GM08714 (cell line): ENCODE data around the gene GRK1.

Experiments used
- H3K4me3 ChIP-seq: fragments of 200-500 bp; sonication (Bioruptor generic); 2 replicates; pipeline ENCODE4 v1.5.1; 2014; ENCODE audit warnings: mild to moderate bottlenecking, low read length, inconsistent platforms
- ZNF274 ChIP-seq: IDR thresholded peaks from 2 replicates; pipeline ENCODE4 v1.6.1; 2012; ENCODE audit warnings: mild to moderate bottlenecking, low read depth, low read length

GRK1 gene

DNA sequence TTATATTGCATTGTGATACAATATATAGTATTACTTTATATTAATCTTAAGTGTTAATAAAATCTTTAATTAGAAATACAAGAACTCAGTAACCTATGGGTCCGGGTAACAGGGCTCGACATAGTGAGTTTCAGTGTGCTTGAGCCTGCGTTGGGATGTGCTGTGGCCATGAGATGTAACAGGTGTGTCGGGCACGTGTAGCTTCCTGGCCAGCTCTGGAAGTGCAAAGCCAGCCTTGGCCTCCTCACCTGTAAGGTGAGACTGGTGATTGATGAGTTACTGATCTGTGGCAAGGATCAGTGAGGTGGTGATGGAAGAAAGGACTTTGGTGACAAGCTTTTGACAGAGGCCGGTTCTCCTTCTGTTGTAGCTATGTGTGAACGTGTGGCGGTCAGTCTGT, 28.2 kb upstream of the GRK1 start:
- no peak for TF ChIP-seq ZNF274
- no peak overlapping the region for H3K4me3 ChIP-seq

DNA sequence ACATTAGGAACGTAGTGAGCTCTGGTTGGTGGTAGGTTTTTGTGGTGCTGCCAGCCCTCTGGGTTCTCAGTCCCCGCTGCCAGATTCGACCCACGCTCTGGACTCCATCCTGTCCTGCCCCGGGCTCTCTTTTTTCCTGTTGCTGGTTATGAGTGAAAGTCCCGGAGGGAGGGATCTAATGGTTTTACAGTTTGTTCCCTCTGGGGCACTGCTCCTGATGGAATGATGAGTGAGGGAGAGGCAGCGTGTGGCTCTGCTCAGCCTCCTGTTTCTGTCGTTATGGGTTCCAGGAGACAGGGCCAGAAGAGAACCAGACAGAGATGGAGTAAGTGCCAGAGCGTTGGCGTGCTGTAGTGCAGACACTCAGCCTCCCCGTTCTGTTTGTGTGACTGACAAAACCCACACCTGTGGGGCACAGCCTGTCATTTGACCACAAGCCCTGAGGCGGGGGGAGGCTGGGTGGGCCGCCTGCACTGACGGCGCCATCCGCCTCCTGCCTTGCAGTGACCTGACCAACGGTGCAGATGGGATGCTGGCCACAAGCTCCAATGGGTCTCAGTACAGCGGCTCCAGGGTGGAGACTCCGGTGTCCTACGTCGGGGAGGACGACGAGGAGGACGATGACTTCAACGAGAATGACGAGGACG, 27.3 kb upstream of the GRK1 start:
- TF ChIP-seq ZNF274 = no peak
- H3K4me3 ChIP-seq = no peak overlapping the region

DNA sequence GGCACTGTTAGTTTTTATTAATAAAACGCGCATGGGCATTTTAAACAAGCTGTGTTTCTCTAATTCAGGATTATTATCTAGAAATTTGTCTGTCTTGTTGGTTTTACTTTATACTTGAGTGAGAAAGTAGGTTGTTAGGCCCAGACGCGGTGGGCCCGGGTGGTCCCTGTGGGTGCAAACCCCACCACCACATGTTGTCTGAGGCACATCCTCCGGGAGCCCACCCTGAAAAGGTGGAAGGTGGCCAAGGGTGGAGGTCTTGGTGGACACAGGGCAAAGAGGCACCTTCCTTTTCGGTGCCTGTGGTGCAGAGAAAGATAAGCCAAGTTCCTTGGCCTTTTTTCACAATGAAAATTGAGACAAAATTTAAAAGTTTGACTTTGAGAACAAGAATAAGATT, 25.6 kb upstream of the GRK1 start:
- no peak for TF ChIP-seq ZNF274
- no peak overlapping the region for H3K4me3 ChIP-seq

DNA sequence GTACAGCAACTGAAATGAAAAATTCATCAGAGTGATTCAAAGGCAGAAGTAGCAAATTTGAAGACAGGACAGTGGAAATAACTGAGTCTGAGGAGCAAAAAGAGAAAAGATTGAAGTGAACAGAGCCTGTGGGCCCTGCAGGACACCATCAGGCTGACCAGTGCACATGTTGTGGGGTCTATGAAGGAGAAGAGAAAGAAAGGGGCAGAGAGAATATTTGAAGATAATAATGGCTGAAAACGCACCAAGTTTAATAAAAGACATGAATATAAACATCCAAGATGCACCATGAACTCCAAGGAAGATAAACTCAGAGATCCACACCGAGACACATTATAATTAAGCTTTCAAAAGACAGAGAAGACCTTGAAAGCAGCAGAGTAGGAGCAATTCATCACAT, 24.5 kb upstream of the GRK1 start:
- no peak overlapping the region for H3K4me3 ChIP-seq
- TF ChIP-seq ZNF274 = no peak

DNA sequence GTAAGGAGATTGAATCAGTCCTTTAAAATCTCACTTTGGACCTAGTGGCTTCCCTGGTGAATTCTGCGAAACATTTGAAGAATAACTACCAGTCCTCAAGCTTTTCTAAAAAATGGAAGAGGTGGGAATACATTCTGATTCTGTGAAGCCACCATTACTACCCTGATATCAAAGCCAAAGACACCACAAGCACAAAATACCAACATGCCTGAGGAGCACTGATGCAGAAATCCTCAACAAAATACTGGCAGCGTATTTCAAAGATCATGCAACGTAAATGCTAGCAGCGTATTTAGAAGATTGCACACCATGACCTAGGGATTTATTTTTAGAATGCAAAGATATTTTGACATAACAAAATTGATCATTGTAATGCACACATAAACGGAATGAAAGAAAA, 23.4 kb upstream of the GRK1 start:
- H3K4me3 ChIP-seq = no peak overlapping the region
- no peak for TF ChIP-seq ZNF274

DNA sequence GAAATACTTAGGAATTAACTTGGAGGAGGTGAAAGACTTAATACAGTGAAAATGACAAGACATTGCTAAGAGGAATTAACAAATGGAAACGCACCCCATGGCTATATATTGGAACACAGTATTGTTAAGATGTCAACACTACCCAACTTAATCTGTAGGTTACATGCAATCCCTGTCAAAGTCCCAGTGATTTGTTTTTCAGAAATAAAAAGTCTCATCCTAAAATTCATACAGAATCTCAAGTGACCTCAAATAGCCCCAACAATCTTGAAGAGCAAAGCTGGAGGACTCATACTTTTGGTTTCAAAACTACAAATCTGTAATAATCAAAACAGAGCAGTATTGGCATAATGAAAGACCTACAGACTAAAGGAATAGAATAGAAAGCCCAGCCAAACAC, 22.2 kb upstream of the GRK1 start:
- no peak for TF ChIP-seq ZNF274
- H3K4me3 ChIP-seq = no peak overlapping the region

DNA sequence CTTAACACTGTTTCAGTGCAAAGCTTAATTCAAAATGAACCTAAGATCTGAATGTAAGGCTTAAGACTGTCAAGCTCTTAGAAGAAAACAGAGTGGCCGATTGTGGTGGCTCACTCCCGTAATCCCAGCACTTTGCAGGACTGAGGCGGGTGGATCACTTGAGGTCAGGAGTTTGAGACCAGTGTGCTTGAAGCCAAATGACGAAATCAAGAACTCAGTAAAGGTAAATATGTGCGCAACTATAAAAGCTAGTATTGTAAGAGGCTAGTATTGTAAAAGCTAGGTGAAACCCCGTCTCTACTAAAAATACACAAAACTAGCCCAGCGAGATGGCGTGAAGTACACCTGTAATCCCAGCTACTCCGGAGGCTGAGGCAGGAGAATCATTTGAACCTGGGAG, 21.7 kb upstream of the GRK1 start:
- no peak for TF ChIP-seq ZNF274
- no peak overlapping the region for H3K4me3 ChIP-seq

DNA sequence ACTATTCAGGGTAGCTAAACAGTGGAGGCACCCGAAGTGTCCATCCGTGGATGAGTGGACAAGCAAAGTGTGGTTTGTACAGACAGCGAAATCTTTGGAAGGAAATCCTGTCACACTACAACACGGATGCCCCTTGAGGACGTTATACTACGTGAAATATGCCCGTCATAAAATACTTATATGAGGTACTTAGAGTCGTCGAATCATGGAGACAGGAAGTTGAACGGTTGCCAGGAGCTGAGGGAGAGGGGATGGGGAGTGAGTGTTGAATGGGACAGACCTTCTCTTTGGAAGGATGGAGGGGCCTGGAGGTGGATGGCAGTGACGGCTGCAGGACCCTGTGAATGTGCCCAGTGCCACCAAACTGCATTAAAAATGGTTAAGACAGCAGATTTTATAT, 20.6 kb upstream of the GRK1 start:
- TF ChIP-seq ZNF274 = no peak
- H3K4me3 ChIP-seq = no peak overlapping the region

DNA sequence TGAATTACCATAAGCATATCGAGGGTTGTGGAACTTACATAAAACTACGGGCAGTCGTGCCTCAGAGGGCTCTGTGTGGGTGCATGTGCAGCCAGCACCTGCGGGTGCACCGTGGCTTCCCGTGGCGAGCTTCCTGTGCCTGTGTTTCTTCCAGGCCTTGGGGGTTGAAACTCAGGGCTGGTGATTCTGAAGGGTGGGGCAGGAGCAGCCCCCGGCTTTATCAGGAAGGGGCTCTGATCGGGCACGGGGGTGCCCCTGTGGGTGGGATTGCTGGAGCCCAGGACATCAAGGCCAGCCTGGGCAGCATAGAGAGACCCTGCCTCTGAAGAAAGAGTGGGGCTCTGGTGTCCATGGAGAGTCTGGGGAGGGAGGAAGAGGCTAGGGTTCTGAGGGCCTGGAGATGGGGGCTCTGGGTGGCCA, 20.1 kb upstream of the GRK1 start:
- H3K4me3 ChIP-seq = no peak overlapping the region
- TF ChIP-seq ZNF274 = no peak

DNA sequence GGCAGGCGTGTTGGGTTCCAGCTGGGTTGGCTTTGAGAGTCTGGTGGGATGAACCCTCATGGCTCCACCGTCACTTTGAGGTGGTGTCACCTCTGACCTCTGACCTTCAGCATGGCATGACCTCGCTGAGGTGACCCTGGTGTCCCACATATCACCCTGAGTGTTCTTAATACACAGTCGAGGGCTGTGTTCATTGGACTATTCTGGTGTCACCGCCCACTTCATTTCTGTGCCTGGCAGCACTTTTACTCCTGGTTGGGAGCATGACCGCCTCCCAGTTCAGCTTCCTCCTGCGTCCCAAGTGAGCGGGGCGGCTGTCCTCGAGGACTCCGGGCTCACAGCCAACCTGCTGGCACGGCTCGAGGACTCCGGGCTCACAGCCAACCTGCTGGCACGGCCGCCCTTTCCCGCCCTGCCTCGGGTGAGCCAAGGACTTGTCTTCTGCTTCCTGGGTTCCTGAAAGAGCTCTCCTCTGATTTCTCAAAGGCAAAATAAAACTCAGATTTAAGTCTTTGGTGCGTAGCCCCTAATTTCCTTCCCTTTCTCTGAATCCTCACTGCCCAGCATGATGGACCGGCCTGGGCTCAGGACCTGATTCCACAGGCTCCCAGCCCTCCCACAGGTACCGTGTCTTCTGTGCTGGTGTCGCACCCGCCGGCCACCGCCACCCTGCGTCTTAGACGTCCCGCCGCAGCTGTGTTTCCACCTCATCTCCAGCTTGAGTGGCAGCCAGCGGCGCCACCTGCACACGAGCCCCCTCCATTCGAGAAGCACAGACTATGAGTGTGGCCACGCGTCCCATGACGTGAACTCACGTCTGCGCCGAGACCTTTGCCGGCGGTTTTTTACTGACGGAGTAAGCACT, 19.4 kb upstream of the GRK1 start:
- TF ChIP-seq ZNF274 = no peak
- H3K4me3 ChIP-seq = no peak overlapping the region

DNA sequence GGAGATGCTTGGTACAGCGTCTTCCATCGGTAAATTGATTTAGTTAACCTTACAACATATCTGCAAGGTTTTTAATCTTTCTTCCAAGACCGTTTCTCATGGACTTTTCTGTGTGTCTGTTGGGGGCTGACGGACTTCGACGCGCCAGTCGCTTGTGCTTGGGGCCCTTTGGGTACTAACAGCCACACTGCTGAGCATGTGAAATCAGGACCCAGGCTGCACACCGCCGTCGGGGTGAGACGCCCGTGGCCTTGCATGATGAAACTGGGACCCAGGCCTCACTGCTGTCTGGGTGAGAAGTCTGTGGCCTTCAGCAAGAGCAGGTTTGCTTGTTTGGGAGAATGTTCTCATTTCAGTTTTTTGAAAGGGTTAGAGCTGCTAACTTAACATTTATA, 18.8 kb upstream of the GRK1 start:
- no peak overlapping the region for H3K4me3 ChIP-seq
- no peak for TF ChIP-seq ZNF274

DNA sequence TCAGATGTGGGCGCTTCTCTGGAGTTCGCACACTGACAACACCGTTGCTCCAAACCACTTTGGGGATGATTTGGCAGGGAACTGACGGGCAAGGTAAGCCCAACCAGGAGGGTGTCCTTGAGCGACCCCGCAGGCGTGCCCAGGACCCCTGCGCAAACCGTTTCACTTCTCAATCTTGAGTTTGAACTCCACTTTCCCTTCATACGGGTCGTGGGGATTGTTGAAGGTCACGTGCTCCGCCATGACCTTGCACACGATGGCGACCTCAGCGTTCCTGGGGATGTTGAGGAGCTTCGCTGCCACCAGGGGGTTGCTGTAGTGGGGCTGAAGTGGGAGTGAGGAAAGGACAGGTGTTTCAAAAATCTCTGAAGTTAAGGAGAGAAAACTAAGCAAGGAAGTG, 17.8 kb upstream of the GRK1 start:
- no peak for TF ChIP-seq ZNF274

DNA sequence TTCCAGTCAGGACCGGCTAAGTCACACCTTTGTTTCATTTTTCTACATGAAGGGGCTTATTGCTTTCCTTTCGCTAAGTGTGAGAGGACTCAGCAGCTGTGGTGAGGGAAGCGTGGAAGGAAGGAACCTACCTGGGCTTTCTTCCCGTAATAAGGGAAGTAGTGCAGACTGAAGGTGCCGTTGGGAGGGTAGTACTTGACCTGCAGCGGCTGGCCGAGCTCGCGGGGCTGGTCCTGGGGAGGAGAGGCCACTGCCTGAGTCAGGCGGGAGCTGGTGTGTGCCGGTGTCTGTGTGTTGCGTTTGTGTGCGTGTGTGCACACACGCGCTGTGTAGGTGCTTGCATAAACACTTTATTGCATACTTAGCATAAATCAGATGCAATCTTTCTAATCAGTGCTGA, 16.7 kb upstream of the GRK1 start:
- H3K4me3 ChIP-seq = no peak overlapping the region
- no peak for TF ChIP-seq ZNF274

More for the DNA sequence above, 17.8 kb upstream of the GRK1 start:
- H3K4me3 ChIP-seq = no peak overlapping the region

DNA sequence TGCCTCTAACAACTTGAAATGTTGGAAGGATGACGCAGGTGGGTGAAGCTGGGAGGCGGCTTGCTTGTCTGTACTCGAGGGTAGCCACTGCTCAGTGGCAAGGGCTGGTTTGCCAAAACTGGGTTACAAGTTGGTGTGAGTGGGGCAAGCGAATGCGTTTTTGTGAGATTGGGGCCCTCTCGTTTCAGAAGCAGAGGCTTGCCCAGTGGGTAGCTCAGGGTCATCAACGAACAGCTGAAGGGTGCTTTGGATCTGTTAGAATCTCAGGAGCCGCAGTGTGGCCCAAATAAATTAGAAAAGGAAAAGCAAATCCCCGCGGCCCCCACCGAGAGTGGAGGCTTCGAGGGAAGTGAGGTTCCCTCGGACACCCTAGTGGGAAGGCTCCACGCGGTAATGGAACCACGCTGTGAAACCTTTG, 16.3 kb upstream of the GRK1 start:
- no peak for TF ChIP-seq ZNF274
- H3K4me3 ChIP-seq = no peak overlapping the region
